GM19468 (cell line): ENCODE measurements around the gene C12orf54.
"Not testable (repeated sequence)": the region's sequence is repeated elsewhere in the genome, so short reads cannot be mapped to it uniquely, and the experiment has no call there.

ENCODE experiments used
- ATAC-seq: cut with Tn5 transposase; IDR thresholded peaks from one replicate; pipeline ENCODE4 v1.9.1; 2021; ENCODE audit warnings: mild to moderate bottlenecking, moderate library complexity, moderate number of reproducible peaks; ENCODE audit not compliant: unreplicated experiment; ENCODE audit errors: extremely low read depth

Gene C12orf54

GRCh38 chr12:48482198-48482597 is at the start of gene C12orf54:
C12orf54 (plus strand) TSS chr12:48482498; CDS start chr12:48483297, 799 bp downstream.
- no peak for ATAC-seq

DNA sequence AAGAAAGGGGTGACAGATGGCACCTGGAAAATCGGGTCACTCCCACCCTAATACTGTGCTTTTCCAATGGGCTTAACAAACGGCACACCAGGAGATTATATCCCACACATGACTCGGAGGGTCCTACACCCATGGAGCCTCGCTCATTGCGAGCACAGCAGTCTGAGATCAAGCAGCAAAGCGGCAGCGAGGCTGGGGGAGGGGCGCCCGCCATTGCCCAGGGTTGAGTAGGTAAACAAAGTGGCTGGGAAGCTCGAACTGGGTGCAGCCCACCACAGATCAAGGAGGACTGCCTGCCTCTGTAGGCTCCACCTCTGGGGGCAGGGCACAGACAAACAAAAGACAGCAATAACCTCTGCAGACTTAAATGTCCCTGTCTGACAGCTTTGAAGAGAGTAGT is 48.3 kb upstream of the C12orf54 start:
- ATAC-seq: not testable (repeated sequence)

DNA sequence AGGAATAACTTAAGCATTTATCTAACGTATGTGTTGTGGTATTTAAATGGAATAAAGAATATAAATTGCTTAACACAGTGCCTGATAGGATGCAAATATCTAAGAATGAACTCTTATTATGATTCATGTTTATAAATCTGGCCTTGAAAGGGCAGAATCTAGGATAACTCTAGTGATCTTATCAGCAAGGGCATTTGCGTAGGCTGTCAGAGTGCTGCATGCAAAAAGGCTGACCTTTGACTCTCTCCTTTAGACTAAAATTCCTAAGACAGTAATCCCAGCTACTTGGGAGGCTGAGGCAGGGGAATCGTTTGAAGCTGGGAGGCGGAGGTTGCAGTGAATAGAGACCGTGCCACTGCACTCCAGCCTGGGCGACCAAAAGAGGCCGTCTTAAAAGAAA is 41.2 kb upstream of the C12orf54 start:
- ATAC-seq: no peak

DNA sequence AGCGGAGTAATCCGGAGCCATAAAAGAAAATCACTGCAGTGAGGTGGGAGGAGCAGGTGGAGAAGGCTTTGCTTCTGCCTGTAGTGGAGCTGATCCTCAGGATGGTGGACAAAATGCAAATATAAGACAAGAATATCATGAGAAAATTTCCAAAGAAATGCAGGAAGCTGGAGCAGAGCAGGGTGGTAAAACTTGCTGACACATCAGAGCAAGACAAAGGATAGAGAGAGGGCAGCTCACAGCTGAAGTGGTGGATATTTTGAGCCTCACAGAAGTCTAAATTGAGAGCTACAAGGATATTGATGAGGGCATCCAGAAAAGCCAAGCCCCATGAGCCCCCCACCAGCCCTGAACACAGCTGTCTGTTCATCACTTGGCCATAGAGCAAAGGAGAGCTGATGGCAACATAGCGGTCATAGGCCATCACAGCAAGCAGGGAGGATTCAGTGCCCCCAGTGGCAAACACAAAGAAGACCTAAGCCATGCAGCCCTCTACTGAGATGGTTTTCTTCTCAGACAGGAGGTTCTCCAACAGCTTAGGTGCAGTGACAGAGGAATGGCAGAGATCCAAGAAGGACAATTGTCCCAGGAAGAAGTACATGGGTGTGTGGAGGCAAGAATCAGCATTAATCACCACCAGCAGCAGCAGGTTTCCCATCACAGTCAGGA is 40.0 kb upstream of the C12orf54 start:
- no peak for ATAC-seq

GRCh38 chr12:48445538-48445937 is 36.8 kb upstream of the C12orf54 start:
- ATAC-seq: no peak

GRCh38 chr12:48446161-48446776 is 36.0 kb upstream of the C12orf54 start:
- no peak for ATAC-seq

- no peak for ATAC-seq
Observed at GRCh38 chr12:48447755-48448154, 34.5 kb upstream of the C12orf54 start.

DNA sequence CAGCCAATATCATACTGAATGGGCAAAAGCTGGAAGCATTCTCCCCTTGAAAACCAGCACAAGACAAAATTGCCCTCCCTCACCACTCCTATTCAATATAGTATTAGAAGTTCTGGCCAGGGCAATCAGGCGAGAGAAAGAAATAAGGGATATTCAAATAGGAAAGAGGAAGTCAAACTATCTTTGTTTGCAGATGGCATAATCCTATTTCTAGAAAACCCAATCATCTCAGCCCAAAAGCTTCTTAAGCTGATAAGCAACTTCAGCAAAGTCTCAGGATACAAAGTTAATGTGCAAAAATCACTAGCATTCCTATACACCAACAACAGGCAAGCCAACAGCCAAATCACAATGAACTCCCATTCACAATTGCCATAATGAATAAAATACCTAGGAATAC is 30.9 kb upstream of the C12orf54 start:
- no peak for ATAC-seq

DNA sequence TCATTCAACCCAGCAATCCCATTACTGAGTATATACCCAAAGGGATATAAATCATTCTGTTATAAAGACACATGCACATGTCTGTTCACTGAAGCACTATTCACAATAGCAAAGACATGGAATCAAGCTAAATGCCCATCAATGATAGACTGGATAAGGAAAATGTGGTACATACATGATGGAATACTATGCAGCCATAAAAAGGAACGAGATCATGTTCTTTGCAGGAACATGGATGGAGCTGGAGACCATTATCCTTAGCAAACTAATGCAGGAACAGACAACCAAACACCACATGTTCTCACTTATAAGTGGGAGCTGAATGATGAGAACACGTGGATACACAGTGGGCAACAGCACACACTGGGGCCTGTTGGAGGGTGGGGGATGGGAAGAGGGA is 29.3 kb upstream of the C12orf54 start:
- ATAC-seq: not testable (repeated sequence)

DNA sequence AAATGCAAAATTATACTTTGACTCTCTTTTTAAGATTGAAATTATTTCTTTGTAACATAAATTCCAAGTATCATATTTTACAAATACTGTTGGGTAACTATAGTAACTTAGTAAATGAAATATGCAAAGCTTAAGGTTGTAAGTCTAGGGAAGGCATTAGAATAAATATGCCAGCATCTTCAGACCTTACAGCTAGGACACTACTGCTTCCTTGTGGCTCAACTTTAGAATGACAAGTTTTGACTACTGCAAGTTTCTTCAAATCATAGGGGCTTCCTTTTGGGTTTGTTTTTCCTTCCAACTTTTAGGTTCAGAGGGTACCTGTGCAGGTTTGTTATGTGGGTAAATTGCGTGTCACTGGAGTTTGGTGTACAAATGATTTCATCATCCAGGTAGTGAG is 27.6 kb upstream of the C12orf54 start:
- ATAC-seq: no peak

GRCh38 chr12:48455116-48455515 is 27.2 kb upstream of the C12orf54 start:
- ATAC-seq: no peak

DNA sequence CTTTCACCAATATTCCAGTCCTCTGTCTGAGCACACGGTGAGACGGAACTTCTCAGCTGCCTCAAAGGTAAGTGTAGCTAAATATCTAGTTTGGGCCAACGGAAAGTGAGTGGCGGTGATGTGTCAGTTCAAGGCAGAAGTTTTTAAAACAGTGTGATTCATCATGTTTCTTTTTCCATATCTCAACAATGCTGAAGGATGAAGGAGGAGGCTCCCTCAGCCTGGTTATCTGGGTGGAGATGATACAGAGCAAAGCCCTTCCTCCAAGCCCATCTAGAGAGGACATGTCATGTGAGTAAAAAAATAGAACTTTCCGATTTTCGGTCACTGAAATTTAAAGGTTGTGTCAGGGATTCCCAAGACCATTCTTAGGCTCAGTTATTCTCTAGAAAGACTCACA is 23.0 kb upstream of the C12orf54 start:
- no peak for ATAC-seq

- ATAC-seq: not testable (repeated sequence)
Observed at GRCh38 chr12:48469027-48469426, 13.3 kb upstream of the C12orf54 start.

DNA sequence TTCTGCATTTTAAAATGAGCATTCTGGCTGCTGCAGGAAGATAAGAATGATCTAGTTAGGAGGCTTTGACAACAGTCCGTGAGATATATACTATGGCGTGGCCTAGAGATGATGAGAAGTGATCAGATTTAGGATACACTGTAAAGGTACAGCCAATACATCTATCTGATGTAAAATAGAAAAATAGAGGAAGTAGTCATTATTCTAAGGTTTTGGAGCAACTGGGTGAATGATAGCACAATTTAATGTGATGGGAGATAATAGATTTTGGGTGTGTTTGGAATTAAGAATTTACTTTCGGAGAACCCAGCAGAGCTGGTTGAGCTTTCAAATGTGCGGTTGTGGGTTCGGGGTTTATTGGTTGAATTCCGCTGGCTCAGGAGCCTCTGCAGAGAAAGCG is 10.0 kb upstream of the C12orf54 start, which contains the start of gene ANP32D:
Gene ANP32D, plus strand, starts transcription at position 301 of the 400 bp plus-strand sequence. CDS start 106 bp downstream, outside the sequence.
- no peak for ATAC-seq

- no peak for ATAC-seq
Observed at GRCh38 chr12:48473061-48473460, 9.2 kb upstream of the C12orf54 start.

GRCh38 chr12:48474497-48474896 is 7.8 kb upstream of the C12orf54 start:
- ATAC-seq: not testable (repeated sequence)

DNA sequence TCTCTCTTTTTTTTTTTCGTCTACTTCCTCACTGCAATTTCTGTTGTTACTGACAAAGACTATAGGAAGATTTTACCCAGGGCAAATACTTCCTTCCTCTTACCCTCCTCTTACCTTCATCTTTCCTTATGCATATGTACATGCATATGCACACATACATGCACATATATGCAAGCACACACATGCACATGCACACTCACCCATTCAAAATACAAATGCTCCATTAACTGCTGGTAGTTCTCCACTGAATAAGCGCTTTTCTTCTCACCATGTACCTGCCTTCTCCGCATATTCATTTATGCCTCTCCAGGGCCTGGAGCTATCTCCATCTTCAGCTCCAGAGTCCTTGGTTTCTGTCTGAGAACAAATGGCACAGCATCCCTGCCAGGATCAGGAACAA is 632 bp downstream of the C12orf54 start:
- no peak for ATAC-seq

DNA sequence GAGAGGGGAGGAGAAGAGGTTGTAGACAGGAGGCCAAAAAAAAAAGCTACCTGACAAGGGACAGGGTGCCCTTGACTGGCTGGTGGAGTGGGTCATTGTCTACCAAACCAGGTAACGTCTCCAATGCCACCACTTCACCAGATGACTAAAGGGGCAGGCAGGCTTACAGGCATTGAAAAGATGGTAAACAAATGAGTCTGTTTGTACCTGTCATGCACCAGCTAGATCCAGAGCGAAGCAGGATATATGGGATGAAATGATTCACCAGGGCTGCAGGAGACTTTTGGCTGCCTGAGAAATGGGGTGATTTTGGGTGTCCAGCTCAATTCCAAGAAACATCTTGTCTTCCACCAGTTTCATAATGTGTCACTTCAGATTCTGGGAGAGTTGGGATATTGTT is 4.0 kb downstream of the C12orf54 start:
- ATAC-seq: no peak

DNA sequence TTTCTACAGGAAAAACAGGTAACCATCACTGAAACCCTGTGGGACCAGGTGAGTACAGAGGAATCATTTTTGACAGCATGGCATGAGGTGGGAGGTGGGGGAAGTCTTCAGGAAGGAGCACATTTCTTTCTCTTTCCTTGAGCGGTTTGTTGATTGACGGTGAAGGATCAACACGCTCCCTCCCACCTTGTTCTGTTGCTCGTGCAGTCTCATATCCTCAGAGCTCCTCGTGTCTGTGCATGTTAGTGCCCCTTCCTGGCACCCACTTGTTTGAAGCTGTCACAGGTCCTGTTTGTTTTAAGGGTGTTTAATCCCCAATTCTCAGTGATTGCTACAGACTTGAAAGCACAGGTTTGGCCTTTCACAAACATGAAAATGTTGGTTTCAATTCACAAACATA is 4.4 kb downstream of the C12orf54 start:
- ATAC-seq: no peak

DNA sequence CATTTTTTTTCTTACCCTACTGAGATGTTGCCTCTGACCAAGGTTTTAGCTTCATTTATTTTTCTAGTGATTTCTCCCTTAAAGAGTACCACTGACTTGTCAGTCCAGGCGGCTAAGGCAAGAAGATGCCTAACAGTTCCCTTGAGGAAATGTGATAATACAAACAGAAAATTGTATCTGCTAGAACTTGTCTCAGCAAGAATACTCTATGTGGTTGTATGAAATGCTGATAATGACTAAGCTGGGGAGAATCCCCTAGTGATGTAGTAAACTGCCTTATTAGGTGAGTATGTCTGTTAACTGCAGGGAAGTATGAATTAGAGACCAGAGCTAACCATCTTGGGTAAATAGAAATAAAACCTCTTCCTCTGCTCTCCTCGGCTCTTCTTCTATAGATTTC is 6.7 kb downstream of the C12orf54 start:
- no peak for ATAC-seq

DNA sequence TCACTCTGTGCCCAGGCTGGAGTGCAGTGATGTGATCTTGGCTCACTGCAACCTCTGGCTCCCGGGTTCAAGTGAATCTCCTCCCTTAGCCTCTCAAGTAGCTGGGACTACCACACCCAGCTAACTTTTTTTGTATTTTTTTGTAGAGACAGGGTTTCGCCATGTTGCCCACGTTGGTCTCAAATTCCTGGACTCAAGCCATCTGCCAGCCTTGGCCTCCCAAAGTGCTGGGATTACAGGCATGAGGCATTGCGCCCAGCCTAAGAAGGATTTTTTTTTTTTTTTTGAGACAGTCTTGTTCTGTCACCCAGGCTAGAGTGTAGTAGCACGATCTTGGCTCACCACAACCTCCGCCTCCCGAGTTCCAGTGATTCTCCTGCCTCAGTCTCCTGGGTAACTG is 7.2 kb downstream of the C12orf54 start:
- ATAC-seq: not testable (repeated sequence)

GRCh38 chr12:48500281-48500680 is 18.0 kb downstream of the C12orf54 start:
- ATAC-seq: not testable (repeated sequence)
